Astrocyte of the cerebellum (primary cell): ENCODE results near the gene DDAH2.

ENCODE experiments used
- DNase-seq: peaks from one replicate; pipeline ENCODE4 v3.0.0-alpha.2; 2011; ENCODE audit warnings: low read depth
- H3K4me3 ChIP-seq: 2 replicates; pipeline ENCODE4 v1.5.1; 2011; ENCODE audit warnings: mild to moderate bottlenecking, low read depth, low read length, moderate library complexity
- in situ Hi-C: cut with HindIII; loops from 2 replicates; pipeline ENCODE4 v1.10.0; 2017; ENCODE audit warnings: low sequenced_read_pairs
- TF ChIP-seq, protein P1 (sequence below): IDR thresholded peaks from 2 replicates; pipeline ENCODE4 v1.5.1; 2012; ENCODE audit warnings: low read length, low read depth, moderate library complexity, mild to moderate bottlenecking; ENCODE audit errors: missing control alignments

Gene DDAH2

DNA sequence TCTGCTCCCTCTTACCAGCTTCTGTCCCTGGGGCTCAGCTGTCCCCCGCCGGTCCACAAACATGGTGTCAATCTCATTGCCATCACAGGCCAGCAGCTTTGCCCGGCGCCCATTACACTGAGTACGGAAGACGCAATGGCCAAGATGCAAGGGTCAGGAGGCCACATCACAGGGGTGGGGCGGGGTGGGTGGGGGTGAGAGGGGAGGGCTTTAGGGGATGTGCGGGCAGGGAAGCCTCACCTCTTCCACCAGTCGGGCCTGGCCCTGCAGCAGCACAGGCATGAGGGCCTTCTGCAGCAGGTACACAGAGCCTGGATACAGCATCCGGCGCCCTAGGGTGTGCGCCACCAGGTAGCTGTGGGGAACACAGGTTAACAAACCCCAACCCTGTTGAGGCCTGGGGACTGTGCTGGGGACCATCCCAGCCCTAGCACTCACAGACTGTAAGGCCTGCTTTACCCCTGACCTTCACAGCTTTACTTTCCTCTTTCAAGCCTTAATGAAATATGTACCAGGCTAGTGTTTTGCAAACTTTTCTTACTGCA is 37.5 kb downstream of the DDAH2 start:
- in situ Hi-C loops, result loop anchor here (5.0 kb wide), 1 partner anchor 41 kb away; no protein-coding TSS in a partner anchor

DNA sequence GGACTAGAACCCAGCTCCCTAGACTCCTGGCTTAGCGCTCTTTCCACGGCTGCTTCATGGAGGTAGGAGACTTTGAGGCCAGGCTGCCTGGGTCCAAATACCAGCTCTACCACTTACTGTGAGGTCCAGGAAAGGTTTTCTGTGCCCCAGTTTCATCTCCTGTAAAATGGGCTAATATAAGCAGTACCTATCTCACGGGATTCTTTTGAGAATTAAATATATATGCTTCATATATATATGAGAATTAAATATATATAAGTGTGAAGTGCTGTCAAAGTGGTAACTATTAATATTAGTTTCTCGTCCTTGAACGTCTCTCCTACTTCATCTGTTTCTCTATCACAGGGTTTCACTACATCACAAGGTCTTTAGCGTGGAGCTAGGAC is 38.0 kb downstream of the DDAH2 start:
- DNase-seq, result no peak
- H3K4me3 ChIP-seq, result no peak overlapping the region
- in situ Hi-C loops, result loop anchor here (5.0 kb wide), 1 partner anchor 41 kb away; no protein-coding TSS in a partner anchor
- TF ChIP-seq, protein P1, sequence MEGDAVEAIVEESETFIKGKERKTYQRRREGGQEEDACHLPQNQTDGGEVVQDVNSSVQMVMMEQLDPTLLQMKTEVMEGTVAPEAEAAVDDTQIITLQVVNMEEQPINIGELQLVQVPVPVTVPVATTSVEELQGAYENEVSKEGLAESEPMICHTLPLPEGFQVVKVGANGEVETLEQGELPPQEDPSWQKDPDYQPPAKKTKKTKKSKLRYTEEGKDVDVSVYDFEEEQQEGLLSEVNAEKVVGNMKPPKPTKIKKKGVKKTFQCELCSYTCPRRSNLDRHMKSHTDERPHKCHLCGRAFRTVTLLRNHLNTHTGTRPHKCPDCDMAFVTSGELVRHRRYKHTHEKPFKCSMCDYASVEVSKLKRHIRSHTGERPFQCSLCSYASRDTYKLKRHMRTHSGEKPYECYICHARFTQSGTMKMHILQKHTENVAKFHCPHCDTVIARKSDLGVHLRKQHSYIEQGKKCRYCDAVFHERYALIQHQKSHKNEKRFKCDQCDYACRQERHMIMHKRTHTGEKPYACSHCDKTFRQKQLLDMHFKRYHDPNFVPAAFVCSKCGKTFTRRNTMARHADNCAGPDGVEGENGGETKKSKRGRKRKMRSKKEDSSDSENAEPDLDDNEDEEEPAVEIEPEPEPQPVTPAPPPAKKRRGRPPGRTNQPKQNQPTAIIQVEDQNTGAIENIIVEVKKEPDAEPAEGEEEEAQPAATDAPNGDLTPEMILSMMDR, result no peak

More for the DNA sequence above, 37.5 kb downstream of the DDAH2 start:
- H3K4me3 ChIP-seq, result no peak overlapping the region
- TF ChIP-seq, protein P1, result no peak
- DNase-seq, result no peak

DNA sequence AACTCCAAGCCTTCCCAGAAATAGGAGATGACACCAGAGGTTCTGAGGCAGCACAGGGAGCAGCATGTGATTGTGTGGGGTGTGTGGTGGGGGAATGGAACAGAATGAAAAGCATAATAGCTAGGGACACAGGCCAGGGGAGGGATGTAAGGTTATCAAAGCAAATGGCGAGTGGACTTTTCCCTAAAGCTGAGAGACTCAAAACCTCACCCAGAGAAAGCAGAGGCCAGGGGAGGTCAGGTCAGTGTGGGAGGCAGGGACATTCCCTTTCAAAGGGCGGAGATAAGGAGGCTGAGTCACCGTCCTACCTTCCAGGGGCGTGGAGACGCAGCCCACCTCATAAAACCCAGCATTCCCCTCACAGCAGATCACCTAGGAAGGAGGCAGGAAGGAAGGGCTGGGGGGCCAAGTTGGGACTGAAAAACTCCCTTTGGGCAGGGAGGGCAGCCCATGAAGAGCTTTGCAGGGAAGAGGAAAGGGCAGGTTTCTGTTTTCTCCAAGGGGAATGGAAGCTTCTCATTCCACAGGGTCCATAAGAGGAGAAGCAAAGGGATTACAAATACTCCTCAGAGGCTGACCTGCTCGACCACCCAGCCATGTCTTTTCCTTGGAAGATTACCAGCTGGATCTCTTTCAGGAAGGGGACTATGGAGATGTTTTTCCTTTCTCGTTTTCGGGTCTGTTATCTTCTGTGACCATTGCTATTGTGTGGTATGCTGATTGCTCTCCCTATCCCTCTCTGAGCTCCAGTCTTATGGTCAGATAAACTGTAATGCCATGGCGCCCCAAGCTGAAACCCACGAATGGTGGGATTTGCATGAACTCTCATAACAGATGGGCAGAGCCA is 38.6 kb downstream of the DDAH2 start:
- TF ChIP-seq, protein P1, result no peak
- in situ Hi-C loops, result loop anchor here (5.0 kb wide), 1 partner anchor 42 kb away; no protein-coding TSS in a partner anchor
- no peak overlapping the region for H3K4me3 ChIP-seq
- DNase-seq, result no peak

DNA sequence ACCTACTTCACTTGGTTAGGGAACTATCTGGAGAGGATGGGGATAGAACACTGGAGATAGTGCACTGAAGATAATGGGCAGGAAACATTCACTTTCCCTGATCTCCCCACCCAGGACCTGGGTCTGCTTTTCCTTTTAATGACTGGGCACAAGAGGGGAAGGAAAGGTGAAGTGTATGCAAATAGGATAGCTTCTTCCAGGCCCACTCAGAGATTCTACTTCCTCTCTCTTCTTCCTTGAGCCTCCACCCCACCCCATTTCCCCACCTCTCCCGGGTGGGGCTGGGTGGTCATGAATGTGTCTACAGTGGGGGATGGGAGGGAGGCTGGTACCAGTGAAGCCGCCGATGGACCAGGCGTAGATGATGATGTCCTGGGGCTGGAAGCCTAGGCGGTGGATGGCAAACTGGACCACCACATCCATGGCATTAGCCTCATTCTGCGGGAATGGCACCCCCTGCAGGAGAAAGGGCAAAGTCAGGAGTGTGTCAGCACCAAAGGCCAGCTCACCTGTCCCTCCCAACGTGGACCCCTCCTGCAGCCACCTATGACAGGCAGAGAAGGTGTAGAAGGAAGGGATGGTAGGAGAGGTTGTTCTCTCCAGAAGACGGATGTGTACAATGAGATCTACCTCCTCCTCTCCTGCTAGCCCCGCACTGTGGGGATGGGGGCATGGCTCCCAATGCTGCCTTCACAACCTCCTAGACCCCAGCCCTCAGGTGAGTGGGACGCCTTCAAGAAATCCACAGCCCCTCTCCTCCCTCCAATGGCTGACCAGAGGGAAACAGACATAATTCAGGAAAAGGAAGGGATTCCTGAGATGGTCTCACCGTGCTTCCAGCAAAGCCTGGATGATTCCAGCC is 39.6 kb downstream of the DDAH2 start:
- DNase-seq, result no peak
- no peak overlapping the region for H3K4me3 ChIP-seq
- in situ Hi-C loops, result loop anchor here (5.0 kb wide), 1 partner anchor 43 kb away; no protein-coding TSS in a partner anchor
- TF ChIP-seq, protein P1, result peak; percentile 58

DNA sequence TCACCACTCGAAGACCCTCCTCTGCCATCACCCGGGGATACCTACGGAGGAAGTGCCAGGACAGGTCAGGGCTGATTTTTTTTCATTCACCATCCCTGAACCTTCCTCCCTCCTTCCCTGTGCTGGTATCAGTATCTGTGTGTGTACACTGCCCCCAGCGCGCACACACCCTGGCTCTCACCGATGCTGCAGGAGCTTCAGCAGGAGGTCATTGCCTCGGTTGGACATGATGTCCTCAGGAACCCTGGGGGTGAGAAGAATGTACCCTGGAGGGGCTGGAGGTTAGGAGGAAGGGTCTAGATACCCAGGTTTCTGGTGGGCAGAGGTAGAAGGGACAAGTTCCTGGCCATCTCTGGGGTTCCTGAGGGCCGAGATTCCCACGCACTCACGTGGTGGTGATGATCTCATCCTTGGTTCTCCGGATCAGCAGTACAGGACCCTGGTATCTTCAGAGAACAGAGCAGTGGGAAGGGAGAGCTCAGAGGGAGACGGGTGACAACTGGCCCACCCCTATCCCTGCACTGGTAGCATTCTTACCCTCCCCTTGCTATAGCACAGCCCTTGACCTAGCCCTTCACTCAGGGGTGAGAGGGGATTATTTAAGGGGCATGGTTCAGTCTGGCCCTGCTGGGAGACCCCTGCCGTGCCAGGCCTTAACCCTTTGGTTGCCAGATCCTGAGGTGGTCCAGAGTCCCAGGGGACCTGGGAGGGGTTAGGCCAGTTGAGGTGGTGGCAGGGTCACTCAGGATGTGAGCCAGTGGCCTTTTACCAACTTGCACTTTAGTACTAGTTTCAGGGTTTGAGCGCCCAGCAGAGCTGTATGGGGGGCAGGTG is 41.0 kb downstream of the DDAH2 start:
- H3K4me3 ChIP-seq, result no peak overlapping the region
- in situ Hi-C loops, result no loop called here
- DNase-seq, result no peak
- TF ChIP-seq, protein P1, result no peak

DNA sequence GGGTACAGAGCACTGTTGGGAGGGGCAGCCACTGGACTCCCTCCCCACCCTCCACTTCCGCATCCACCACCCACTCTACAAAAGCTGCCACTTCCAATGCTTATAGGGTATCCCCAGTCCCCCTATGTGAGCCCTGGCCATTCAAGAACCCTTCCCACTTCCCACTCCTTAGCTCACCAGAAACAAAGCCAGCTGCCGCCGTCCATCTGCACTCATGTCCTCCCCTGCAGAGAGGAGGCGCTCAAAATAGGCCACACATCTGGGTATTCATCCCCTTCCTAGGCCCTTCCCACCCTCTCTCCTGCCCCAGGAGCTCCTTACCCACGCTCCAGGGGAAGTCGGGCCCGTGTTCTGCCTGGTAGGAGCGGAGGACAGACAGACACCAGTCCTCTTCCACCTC is 41.8 kb downstream of the DDAH2 start:
- TF ChIP-seq, protein P1, result no peak
- no peak overlapping the region for H3K4me3 ChIP-seq
- in situ Hi-C loops, result no loop called here
- no peak for DNase-seq
